ENCODE measurements around the gene ZNF638.
"Not testable (repeated sequence)": the region's sequence is repeated elsewhere in the genome, so short reads cannot be mapped to it uniquely, and the experiment has no call there.

ZNF638 gene

GRCh38 chr2:71416866-71417265 lies 85.3 kb downstream of the ZNF638 start:
- not testable (repeated sequence) for DNase-seq

GRCh38 chr2:71417300-71418202 lies 86.0 kb downstream of the ZNF638 start:
- DNase-seq, result no peak

GRCh38 chr2:71419145-71419544 lies 87.6 kb downstream of the ZNF638 start:
- DNase-seq, result no peak

GRCh38 chr2:71419976-71420375 lies 88.4 kb downstream of the ZNF638 start:
- no peak for DNase-seq

- DNase-seq, result no peak
These were observed 91.2 kb downstream of the ZNF638 start for GRCh38 chr2:71422786-71423185.

GRCh38 chr2:71423817-71424420 lies 92.3 kb downstream of the ZNF638 start:
- no peak for DNase-seq

GRCh38 chr2:71426721-71427120 lies 95.1 kb downstream of the ZNF638 start:
- DNase-seq, result no peak

- no peak for DNase-seq
These were observed 97.1 kb downstream of the ZNF638 start for GRCh38 chr2:71428472-71429383.

- DNase-seq, result not testable (repeated sequence)
These were observed 113.6 kb downstream of the ZNF638 start for GRCh38 chr2:71445142-71445541.

- DNase-seq, result no peak
These were observed 114.9 kb downstream of the ZNF638 start for GRCh38 chr2:71446505-71446904.

GRCh38 chr2:71449343-71449742 lies 117.8 kb downstream of the ZNF638 start:
- no peak for DNase-seq

- no peak for DNase-seq
These were observed 120.1 kb downstream of the ZNF638 start for GRCh38 chr2:71451705-71452104.

GRCh38 chr2:71452565-71452964 lies 121.0 kb downstream of the ZNF638 start:
- DNase-seq, result no peak

- DNase-seq, result no peak
These were observed 122.0 kb downstream of the ZNF638 start, which contains the start of gene DYSF for GRCh38 chr2:71453404-71454220. Gene DYSF (plus strand): TSS chr2:71453561.

- DNase-seq, result no peak
These were observed 122.8 kb downstream of the ZNF638 start for GRCh38 chr2:71454221-71455010.

GRCh38 chr2:71455011-71455740 lies 123.6 kb downstream of the ZNF638 start:
- no peak for DNase-seq

- DNase-seq, result no peak
These were observed 124.4 kb downstream of the ZNF638 start for GRCh38 chr2:71455741-71456569.

- no peak for DNase-seq
These were observed 125.0 kb downstream of the ZNF638 start for GRCh38 chr2:71456617-71457016.

GRCh38 chr2:71457123-71457915 lies 125.7 kb downstream of the ZNF638 start:
- no peak for DNase-seq

Data from KG1 (cell line).